ENCODE results near the gene RPL18.

Gene RPL18

DNA sequence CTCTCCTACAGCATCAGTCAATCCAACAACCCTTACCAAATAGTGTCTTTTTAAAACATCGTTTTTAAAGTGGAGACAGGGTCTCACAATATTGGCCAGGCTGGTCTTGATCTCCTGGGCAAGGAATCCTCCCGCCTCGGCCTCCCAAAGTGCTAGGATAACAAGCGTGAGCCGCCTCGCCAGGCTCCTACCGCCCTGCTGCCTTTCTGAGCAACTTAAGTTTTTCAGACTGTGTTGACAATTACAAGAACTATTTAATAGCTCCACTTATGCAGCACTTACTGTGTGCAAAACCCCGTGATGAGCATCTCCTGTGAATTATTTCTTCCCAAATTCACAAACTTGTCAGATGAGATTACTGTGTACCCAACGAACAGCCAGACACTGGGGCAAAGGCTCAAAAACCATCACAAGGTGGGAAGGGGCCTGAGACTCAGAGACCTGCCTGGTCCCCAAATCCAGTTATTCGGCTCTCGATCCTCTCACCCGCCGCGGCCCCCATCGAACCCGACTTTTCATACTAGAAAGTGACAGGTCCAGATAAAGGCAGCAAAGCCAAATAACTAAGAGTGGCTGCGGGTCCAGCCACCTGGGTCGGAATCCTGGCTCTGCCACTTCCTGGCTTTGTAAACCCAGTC is 581 bp downstream of the RPL18 start:
- Histone ChIP-seq H3K27ac (ENCODE audit: low read depth, low read length) (peak overlapping the region; percentile 95), H3K4me3 (ENCODE audit: low read depth, low read length) (peak overlapping the region; percentile 95), H3K36me3 (ENCODE audit: control insufficient read depth, insufficient read depth, low read length) (peaks cover 38% of the 10 kb centered on the region), H3K9ac (ENCODE audit: low read depth, low read length) (peak overlapping the region; percentile 98), H3K9me3 (ENCODE audit: control insufficient read depth, insufficient read depth, low read length) (no peaks in the 10 kb centered on the region), H3K4me1 (ENCODE audit: control insufficient read depth, insufficient read depth, low read length) (peaks cover 40% of the 10 kb centered on the region), H3K27me3 (ENCODE audit: control insufficient read depth, insufficient read depth, low read length) (no peaks in the 10 kb centered on the region)

DNA sequence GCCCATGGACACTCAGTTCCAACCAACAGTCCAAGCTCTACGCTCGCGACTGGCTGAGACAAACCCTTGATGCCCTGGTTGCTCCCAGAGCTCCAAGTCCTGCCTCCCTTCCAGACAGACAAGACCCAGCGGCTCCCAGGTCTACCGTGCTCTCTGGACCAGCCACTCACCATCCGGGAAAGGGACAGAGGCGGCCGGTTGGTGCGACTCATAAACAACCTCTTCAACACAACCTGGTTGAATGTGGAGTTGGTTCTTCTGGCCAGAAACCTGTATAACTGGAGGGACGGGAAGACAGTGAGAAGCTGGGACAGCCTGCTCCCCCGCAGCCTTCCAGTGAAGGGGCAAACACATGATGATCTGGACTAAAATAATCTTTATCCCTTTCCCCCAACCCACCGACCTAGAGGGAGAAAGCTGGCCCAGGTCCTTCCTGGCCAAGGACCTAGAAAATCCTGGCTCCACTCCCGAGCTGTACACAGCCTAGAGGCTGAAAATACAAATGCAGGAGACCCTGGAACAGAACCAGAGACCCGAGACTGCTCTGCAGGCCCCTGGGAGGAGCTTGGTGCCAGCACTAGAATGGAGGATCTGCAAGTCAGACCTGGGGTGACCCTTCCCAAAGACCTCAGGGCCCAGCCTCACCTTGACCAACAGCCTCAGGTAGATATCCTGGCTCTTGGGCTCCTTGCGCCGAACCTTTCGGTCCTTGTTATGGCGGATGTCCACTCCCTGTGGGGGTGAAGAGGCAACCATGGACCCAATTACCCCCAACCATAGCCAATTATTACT is 1.6 kb downstream of the RPL18 start:
- no peaks in the 10 kb centered on the region for H3K27me3 ChIP-seq (ENCODE audit: control insufficient read depth, insufficient read depth, low read length)
- peaks cover 37% of the 10 kb centered on the region for H3K4me1 ChIP-seq (ENCODE audit: control insufficient read depth, insufficient read depth, low read length)
- H3K9ac ChIP-seq (ENCODE audit: low read depth, low read length): peak overlapping the region; percentile 98; the same call in 1 of the 2 replicates
- no peaks in the 10 kb centered on the region for H3K9me3 ChIP-seq (ENCODE audit: control insufficient read depth, insufficient read depth, low read length)
- H3K4me3 ChIP-seq (ENCODE audit: low read depth, low read length): peak overlapping the region; percentile 95
- H3K27ac ChIP-seq (ENCODE audit: low read depth, low read length): peak overlapping the region; percentile 95
- peaks cover 38% of the 10 kb centered on the region for H3K36me3 ChIP-seq (ENCODE audit: control insufficient read depth, insufficient read depth, low read length)

DNA sequence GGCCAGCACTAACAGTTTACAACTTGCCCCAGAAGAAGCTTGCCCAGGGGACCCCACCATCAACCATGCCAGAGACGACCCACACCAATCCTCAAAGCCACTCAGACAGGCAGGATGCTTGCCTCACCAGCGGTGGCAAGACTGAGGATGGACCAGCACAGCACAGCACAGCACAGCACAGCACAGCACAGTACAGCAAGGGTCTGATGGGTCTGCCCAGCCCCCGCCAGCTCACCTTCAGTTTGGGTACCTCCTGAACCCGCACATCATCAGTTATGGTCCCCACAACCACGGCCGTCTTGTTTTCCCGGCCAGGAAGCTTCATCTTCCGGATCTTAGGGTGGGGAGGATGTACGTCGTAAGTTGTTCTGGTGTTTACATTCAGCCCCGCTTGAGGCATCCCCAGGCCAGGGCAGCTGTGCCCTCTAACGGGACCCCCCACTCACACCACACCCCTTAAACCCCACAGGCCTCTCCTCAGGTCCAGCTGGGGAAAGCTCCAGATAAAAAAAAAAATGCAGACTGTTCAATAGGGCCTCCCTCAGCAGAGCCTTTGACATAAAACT is 2.4 kb downstream of the RPL18 start:
- Histone ChIP-seq H3K9me3 (ENCODE audit: control insufficient read depth, insufficient read depth, low read length) (no peaks in the 10 kb centered on the region), H3K4me1 (ENCODE audit: control insufficient read depth, insufficient read depth, low read length) (peaks cover 37% of the 10 kb centered on the region), H3K27ac (ENCODE audit: low read depth, low read length) (peak overlapping the region; percentile 96), H3K9ac (ENCODE audit: low read depth, low read length) (no peak overlapping the region), H3K4me3 (ENCODE audit: low read depth, low read length) (no peak overlapping the region), H3K36me3 (ENCODE audit: control insufficient read depth, insufficient read depth, low read length) (peaks cover 36% of the 10 kb centered on the region), H3K27me3 (ENCODE audit: control insufficient read depth, insufficient read depth, low read length) (no peaks in the 10 kb centered on the region)

DNA sequence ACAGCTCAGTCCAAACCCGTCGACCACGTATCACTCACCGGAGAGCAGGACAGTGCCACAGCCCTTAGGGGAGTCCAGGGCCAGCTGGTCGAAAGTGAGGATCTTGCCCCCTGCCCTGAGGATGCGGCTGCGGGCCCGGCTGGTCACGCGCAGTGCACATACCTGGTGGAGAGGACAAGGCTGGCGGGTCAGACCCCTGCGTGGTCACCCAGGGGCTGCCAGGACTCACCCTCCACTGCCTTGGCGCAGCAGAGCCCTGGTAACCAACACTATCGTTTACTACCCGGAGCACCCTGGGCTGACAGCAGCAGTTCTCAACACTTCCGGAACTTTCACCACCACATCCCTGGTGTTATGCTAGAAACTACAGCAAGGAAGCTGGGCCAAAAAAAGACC is 2.9 kb downstream of the RPL18 start:
- H3K27me3 ChIP-seq (ENCODE audit: control insufficient read depth, insufficient read depth, low read length): no peaks in the 10 kb centered on the region
- H3K36me3 ChIP-seq (ENCODE audit: control insufficient read depth, insufficient read depth, low read length): peaks cover 33% of the 10 kb centered on the region
- no peaks in the 10 kb centered on the region for H3K9me3 ChIP-seq (ENCODE audit: control insufficient read depth, insufficient read depth, low read length)
- H3K9ac ChIP-seq (ENCODE audit: low read depth, low read length): no peak overlapping the region
- no peak overlapping the region for H3K4me3 ChIP-seq (ENCODE audit: low read depth, low read length)
- peaks cover 37% of the 10 kb centered on the region for H3K4me1 ChIP-seq (ENCODE audit: control insufficient read depth, insufficient read depth, low read length)
- peak overlapping the region; percentile 96 for H3K27ac ChIP-seq (ENCODE audit: low read depth, low read length)

DNA sequence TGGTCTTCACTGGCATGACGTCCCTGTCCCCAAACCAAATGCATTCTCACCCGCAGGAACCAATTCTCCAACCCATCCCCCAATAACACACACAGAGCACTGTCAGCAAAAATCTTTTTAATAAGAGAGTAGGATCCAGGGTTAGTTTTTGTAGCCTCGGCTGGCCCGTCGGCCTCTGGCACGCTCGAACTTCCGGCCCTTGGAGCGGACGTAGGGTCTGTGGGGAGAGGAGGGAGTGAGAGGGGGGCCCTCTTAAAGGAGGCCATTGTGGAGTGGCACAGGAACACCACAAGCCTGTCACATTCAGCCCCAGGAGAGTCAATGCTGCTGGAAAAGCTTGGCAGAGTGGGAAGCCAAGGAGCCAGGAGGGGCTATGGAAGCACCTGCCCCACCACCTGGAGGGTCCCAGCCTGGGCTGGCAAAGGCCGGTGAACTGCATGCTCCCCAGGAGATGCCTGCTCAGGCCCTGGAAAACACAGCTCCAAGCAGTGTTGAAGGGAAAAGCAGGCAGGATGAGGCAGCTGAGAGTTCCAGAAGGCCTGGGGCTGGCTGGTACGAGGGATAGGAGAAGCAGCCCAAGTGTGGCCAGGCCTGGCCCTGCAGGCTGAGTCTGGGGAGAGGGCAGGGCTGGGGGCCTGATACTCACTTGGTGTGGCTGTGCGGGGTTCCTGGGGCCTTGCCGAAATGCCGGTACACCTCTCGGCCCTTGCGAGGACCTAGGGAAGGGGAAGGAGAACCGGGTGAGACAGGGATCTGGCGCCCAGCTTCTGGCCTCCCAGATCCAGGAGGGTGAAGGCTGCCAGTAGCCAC is 3.5 kb downstream of the RPL18 start:
- Histone ChIP-seq H3K27ac (ENCODE audit: low read depth, low read length) (peak overlapping the region; percentile 96), H3K4me3 (ENCODE audit: low read depth, low read length) (peak overlapping the region; percentile 22; the same call in 1 of the 2 replicates), H3K9ac (ENCODE audit: low read depth, low read length) (peak overlapping the region; percentile 64; the same call in 1 of the 2 replicates), H3K36me3 (ENCODE audit: control insufficient read depth, insufficient read depth, low read length) (peaks cover 33% of the 10 kb centered on the region), H3K9me3 (ENCODE audit: control insufficient read depth, insufficient read depth, low read length) (no peaks in the 10 kb centered on the region), H3K4me1 (ENCODE audit: control insufficient read depth, insufficient read depth, low read length) (peaks cover 37% of the 10 kb centered on the region), H3K27me3 (ENCODE audit: control insufficient read depth, insufficient read depth, low read length) (no peaks in the 10 kb centered on the region)

DNA sequence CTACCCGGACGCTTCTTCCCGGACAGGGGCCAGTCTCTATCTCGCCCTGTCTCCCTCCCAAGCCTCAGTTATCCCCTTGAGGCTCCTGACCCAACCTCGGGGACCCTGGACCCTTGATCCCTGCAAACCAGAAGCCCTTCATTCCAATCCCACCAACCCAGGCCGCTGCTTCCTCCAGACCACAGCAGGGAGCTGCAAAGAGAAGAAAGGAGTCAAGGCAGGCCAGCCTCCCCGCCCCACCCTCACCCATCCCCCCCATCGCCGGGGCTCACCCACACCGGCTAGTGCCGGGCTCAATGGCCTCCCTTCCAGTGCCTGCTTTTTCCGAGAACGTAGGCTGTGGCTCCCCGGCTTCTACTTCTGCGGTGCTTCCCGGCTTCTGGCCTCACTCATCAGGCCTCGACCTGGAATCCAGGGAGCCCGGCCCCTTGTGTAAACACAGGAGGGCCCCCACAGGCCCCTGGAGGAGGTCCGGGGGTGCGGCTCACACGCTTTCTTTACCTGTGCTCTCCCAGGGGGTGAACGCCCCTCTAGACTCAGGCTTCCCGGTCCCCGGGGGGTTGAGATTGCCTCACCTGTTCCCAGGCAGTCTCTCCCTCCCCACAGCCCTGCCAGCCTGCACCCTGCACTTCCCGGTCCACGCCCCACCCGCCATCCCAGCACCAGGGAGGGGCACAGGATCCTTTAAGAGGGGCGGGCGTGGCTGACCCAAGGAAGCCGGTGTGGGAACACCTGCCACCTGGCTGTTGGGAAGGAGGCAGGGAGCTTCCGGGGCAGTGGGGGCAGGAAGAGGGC is 4.3 kb downstream of the RPL18 start, which contains the start of gene FAM83E:
Gene FAM83E, minus strand, starts transcription at position 641 of the 795 bp plus-strand sequence. CDS start 1,704 bp downstream, outside the sequence.
- H3K4me3 ChIP-seq (ENCODE audit: low read depth, low read length): peak within 1 kb of the TSS; percentile 22; the same call in 1 of the 2 replicates
- H3K27me3 ChIP-seq (ENCODE audit: control insufficient read depth, insufficient read depth, low read length): no peaks in the 10 kb centered on the region
- H3K4me1 ChIP-seq (ENCODE audit: control insufficient read depth, insufficient read depth, low read length): peaks cover 37% of the 10 kb centered on the region
- H3K36me3 ChIP-seq (ENCODE audit: control insufficient read depth, insufficient read depth, low read length): peaks cover 33% of the 10 kb centered on the region
- H3K27ac ChIP-seq (ENCODE audit: low read depth, low read length): peak within 1 kb of the TSS; percentile 96
- H3K9me3 ChIP-seq (ENCODE audit: control insufficient read depth, insufficient read depth, low read length): no peaks in the 10 kb centered on the region
- peak within 1 kb of the TSS; percentile 64 for H3K9ac ChIP-seq (ENCODE audit: low read depth, low read length)

DNA sequence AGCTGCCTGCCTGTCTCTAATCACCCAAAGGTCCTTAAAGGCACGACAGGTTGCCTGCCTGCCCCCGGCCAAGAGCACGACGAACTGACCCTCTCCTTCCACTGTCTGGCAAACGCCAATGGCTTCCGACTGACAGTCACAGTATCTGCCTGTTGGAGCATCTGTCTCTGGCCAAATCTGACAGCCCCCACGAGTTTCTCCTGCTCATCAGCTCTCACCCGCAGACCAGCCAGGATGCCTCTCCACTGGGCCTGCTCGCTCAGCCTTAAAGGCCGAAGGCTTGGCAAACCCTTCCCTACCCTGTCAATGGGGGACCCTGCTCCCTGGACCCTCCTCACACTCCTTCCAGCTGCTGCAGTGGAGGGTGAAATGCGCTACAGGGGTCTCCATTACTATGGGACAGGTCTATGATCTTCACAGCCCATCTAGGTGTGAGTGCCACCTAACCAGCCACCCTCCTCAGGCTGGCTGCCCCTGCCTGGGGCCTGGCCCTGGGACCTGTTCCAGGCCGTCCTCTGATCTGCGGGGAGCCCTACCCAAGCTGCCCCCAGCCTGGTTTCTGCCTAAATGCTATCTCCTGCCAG is 5.0 kb downstream of the RPL18 start:
- Histone ChIP-seq H3K27me3 (ENCODE audit: control insufficient read depth, insufficient read depth, low read length) (no peaks in the 10 kb centered on the region), H3K36me3 (ENCODE audit: control insufficient read depth, insufficient read depth, low read length) (peaks cover 33% of the 10 kb centered on the region), H3K9ac (ENCODE audit: low read depth, low read length) (peak overlapping the region; percentile 64), H3K27ac (ENCODE audit: low read depth, low read length) (peak overlapping the region; percentile 96), H3K4me1 (ENCODE audit: control insufficient read depth, insufficient read depth, low read length) (peaks cover 37% of the 10 kb centered on the region), H3K9me3 (ENCODE audit: control insufficient read depth, insufficient read depth, low read length) (no peaks in the 10 kb centered on the region), H3K4me3 (ENCODE audit: low read depth, low read length) (peak overlapping the region; percentile 19; the same call in 1 of the 2 replicates)

DNA sequence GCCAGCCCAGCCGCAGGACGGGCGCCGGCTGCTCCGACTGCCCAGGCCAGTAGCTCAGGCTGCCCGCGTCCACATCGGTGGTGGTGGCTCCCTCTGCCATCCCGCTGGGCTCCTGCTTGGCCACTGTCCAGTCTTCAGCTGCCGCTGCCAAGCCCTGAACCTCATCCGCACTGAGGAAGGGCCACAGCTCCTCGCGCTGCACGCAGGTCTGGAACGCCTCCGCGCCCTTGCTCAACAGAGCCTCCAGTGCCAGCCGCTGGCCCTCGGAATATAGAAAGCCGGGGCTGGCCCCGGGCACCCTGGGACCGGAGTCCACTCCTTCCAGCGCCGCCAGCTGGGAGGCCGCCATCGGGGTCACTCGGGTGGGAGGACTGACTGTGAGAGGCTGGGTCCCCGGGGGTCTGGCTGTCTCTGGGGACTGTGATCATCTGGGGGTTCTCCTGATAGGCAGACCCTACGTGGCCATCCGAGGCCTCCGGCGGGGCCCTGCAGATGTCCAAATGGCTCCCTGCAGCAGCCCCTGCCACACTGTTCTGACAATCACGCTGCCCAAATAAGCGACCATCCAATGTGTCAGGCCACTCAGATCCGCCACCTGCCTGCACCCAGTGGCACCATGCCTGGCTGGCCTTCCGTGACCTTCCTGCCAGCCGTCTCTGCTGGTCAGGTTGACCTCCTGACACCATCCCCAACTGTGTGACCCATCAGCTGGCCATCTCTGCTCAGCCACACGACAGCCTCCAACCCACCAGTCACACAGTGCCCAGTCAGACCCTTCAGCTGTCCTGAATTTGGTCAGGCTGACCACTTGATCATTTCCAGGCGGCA is 5.7 kb downstream of the RPL18 start:
- no peak overlapping the region for H3K9ac ChIP-seq (ENCODE audit: low read depth, low read length)
- peaks cover 33% of the 10 kb centered on the region for H3K36me3 ChIP-seq (ENCODE audit: control insufficient read depth, insufficient read depth, low read length)
- no peaks in the 10 kb centered on the region for H3K9me3 ChIP-seq (ENCODE audit: control insufficient read depth, insufficient read depth, low read length)
- no peak overlapping the region for H3K4me3 ChIP-seq (ENCODE audit: low read depth, low read length)
- no peaks in the 10 kb centered on the region for H3K27me3 ChIP-seq (ENCODE audit: control insufficient read depth, insufficient read depth, low read length)
- peaks cover 37% of the 10 kb centered on the region for H3K4me1 ChIP-seq (ENCODE audit: control insufficient read depth, insufficient read depth, low read length)
- no peak overlapping the region for H3K27ac ChIP-seq (ENCODE audit: low read depth, low read length)

DNA sequence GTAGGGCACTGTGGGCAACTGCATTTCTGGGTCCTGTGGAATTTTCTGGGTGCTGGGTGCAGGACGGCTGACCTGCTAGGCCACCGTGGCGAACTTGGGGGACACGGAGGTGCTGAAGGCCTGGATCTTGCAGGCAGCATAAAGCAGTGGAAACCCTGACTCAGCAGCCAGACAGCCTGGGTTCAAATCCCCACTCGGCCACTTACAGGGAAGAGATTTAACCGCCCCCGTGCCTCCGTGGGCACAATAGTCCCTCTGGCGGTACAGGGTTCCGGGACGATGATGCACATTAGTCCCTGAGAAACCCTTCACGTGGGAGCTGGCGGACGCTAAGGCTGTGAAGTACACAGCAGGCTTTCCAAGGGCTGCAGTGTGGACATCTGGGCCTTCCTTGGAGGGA is 7.1 kb downstream of the RPL18 start:
- peaks cover 29% of the 10 kb centered on the region for H3K4me1 ChIP-seq (ENCODE audit: control insufficient read depth, insufficient read depth, low read length)
- H3K4me3 ChIP-seq (ENCODE audit: low read depth, low read length): no peak overlapping the region
- H3K9me3 ChIP-seq (ENCODE audit: control insufficient read depth, insufficient read depth, low read length): no peaks in the 10 kb centered on the region
- no peak overlapping the region for H3K9ac ChIP-seq (ENCODE audit: low read depth, low read length)
- H3K36me3 ChIP-seq (ENCODE audit: control insufficient read depth, insufficient read depth, low read length): peaks cover 22% of the 10 kb centered on the region
- H3K27me3 ChIP-seq (ENCODE audit: control insufficient read depth, insufficient read depth, low read length): no peaks in the 10 kb centered on the region
- no peak overlapping the region for H3K27ac ChIP-seq (ENCODE audit: low read depth, low read length)
